GM12864 (cell line): ENCODE measurements around the gene FOXL3.

Source experiments
- DNase-seq: peaks from one replicate; pipeline ENCODE4 v3.0.0-alpha.2; 2011; ENCODE audit warnings: low read depth
- H3K4me3 ChIP-seq: 2 replicates; pipeline ENCODE4 v1.5.1; 2011; ENCODE audit warnings: mild to moderate bottlenecking, low read depth, low read length, control low read depth
- TF ChIP-seq, protein P1 (sequence below): IDR thresholded peaks from 2 replicates; pipeline ENCODE4 v1.5.1; 2011; ENCODE audit warnings: low read depth, mild to moderate bottlenecking, moderate library complexity, low read length, control low read depth, inconsistent platforms; ENCODE audit errors: missing control alignments

The FOXL3 gene

DNA sequence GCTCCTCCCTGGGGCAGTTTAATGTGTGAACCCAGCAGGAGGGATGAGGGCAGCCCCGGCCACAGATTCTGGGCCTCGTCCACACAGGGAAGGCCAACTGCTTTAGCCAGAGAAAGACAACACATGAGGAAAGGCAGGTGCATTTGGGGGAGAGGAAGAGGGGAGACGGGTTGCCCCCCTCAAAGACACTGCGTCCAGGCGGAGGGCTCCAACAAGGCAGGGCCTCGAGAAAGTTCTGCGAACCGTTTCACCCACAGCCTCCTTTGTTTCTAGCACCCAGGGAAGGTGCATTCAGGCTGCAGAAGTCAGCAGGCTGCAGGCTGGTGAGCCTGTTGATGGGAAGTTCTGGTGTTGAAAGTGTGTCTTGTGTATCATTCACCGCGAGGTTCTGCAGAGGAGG, 10.1 kb downstream of the FOXL3 start:
- no peak overlapping the region for H3K4me3 ChIP-seq
- TF ChIP-seq, protein P1, sequence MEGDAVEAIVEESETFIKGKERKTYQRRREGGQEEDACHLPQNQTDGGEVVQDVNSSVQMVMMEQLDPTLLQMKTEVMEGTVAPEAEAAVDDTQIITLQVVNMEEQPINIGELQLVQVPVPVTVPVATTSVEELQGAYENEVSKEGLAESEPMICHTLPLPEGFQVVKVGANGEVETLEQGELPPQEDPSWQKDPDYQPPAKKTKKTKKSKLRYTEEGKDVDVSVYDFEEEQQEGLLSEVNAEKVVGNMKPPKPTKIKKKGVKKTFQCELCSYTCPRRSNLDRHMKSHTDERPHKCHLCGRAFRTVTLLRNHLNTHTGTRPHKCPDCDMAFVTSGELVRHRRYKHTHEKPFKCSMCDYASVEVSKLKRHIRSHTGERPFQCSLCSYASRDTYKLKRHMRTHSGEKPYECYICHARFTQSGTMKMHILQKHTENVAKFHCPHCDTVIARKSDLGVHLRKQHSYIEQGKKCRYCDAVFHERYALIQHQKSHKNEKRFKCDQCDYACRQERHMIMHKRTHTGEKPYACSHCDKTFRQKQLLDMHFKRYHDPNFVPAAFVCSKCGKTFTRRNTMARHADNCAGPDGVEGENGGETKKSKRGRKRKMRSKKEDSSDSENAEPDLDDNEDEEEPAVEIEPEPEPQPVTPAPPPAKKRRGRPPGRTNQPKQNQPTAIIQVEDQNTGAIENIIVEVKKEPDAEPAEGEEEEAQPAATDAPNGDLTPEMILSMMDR, result no peak
- no peak for DNase-seq

DNA sequence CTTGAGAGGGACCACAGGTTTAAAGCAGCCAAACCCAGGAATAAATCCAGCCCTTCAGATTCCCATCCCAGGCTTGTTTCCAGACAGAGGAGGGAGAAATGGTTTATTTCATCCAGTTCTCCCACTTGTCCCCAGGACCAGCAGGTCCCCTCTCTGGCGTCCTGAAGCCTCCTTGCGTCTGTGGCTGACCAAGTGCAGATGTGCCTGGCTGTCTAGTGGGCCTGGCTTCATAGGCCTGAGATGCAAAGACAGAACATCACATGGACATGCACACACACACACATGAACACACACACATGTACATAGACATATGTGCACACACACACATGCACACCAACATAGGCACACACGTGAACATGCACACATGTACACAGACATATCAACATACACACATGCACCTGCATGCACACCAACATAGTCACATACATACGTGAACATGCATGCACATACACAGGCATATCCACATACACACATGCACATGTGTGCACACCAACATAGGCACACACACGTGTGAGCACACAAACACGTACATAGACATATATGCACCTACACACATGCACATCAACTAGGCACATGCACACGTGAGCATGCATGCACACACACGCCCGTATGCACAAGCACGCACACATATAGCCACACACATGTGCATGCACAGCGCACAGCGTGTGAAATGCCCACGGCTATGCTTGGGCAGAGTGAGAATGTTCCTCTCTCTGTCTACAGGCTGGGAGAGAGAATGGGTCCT, 10.7 kb downstream of the FOXL3 start:
- TF ChIP-seq, protein P1, result no peak
- DNase-seq, result no peak
- H3K4me3 ChIP-seq, result no peak overlapping the region

DNA sequence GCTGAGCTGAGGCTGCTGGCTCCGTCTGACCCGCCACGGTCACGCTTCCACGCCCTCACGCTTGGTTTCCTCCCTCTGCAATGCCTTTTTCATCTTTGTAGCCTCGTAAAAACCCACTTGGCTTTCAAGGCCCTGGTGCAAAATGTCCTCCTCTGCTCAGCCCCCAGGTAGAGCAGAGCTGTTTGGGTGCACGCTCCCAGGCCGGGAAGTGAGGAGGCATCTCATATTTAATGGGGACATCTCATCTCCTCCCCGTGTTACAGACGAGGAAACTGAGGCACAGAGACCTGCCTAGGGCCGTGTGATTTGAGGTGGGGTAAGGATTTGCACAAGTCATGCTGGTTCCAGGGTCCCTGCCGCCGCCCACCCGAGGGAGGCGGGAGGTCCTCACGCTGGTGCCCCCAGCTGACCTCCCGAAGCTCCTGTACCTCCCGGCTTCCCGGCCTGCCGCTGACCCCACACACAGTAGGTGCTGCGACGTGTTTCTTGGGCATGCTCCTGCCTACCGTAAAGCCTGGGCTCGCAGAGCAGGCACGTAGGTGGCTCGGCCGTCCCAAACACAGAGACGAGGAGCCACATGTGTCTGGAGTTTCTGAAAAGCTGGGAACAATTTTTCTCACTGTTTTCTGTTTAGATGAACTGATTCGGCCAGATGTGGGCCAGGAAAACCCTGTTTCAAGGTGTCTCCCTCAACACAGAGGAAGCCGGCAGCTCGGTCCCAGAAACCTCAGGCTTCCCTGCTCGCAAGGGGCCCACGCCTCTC, 11.5 kb downstream of the FOXL3 start:
- DNase-seq, result no peak
- no peak overlapping the region for H3K4me3 ChIP-seq
- TF ChIP-seq, protein P1, result no peak

DNA sequence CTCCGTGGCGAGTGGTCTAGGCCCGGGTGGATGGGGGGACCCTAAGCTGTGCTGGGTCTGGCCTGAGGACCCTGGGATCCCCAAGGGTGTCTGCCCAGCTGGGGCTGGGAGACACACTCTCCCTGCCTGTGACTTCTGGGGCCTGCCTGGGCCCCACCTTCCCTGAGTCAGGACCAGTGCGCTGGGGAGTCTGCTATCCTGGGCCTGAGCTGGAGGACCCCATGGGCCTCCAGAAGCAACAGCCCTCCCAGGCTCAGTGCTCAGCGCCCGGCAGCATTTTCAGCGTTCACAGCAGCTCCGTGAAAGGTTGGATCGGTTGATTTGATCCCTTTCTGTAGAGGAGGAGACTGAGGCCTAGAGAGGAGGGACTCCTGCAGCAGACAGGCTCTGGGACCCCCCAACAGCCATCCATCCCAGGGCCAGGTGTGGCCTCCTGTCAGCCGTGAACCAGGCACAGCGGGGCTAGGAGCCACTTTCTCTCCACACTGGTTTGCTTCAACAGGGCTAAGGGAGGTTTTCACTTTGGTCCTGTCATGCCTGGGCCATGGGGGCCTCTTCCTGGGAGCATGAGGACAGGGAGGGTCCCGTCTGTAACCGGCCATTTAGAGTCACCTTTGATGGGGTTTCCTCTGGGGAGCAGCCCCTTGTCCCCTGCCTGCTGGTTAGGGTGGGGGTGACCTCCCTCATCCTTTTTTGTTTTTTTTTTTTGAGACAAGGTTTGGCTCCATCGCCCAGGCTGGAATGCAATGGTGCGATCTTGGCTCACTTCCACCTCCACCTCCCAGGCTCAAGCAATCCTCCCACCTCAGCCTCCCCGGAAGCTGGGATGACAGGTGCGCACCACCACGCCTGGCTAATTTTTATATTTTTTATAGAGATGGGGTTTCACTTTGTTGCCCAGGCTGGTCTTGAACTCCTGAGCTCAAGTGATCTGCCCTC, 12.4 kb downstream of the FOXL3 start:
- no peak overlapping the region for H3K4me3 ChIP-seq
- DNase-seq, result no peak
- TF ChIP-seq, protein P1, result no peak

DNA sequence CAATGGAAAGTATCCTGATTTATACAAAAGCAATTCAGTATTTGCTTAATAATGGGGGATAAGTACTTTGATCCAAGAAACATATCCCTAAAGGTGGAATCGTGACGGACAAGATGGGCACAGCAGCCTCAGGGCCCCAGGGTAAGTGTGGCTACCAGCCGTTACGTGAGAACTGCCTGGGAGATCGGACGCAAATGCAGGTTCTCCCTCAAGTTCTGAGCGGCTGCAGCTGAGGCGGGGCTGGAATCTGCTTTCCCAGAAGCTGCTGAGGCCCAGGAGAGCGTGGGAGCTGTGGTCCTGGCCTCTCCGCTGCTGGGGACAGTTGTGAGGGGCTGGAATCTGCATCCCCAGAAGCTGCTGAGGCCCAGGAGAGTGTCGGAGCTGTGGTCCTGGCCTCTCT, 13.5 kb downstream of the FOXL3 start:
- H3K4me3 ChIP-seq, result no peak overlapping the region
- no peak for DNase-seq
- TF ChIP-seq, protein P1, result no peak

DNA sequence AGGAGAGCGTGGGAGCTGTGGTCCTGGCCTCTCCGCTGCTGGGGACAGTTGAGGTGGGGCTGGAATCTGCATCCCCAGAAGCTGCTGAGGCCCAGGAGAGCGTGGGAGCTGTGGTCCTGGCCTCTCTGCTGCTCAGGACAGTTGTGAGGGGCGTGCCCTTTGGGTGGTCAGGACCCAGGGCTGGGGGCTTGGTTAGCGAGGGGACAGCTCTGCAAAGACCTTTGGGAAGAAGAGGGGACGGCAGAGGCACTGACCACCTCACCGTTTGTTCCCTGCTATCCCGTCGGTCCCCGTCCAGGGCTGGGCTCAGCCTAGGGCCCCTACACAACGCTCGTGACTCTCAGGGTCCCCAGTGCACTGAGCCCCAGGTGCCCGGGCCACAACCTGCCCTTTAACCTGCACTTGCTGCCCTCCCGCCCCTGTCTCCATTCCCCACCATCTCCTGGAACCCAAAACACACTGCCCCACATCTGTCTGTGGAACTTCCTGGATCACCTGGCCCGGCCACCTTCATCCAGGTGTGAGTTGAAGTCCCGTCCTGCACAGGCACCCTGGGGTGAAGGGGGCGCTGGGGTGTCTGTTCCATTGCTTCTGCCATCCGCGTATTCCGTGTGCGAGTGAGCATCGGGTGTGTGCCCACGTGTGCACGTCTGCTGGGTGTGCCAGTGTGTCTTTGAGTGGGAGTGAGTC, 14.1 kb downstream of the FOXL3 start:
- H3K4me3 ChIP-seq, result no peak overlapping the region
- TF ChIP-seq, protein P1, result no peak
- no peak for DNase-seq
